Lower lobe of right lung (tissue), 2 donors: ENCODE results near the gene RAB10. TPM values are rescaled to one million over a fixed set of nuclear protein-coding genes. Genes with fewer than 3 reads are reported as not detected.
"Not testable (repeated sequence)": the region's sequence is repeated elsewhere in the genome, so short reads cannot be mapped to it uniquely, and the experiment has no call there.

Source experiments
- ATAC-seq, 2 donors: fragments of 200-7000 bp; cut with Tn5 transposase; one replicate each; pipeline ENCODE4 v1.9.1; 2020 to 2022; ENCODE audit warnings: mild to moderate bottlenecking in 2 of 2, moderate library complexity in 2 of 2
- DNase-seq: peaks from one replicate; pipeline ENCODE4 v3.0.0-alpha.2; 2020
- H3K27ac ChIP-seq: fragments of 200-600 bp; one replicate; pipeline ENCODE4 v1.8.0; 2022
- H3K27me3 ChIP-seq: fragments of 200-600 bp; one replicate; pipeline ENCODE4 v1.8.0; 2022; ENCODE audit warnings: low read depth
- H3K36me3 ChIP-seq: fragments of 200-600 bp; one replicate; pipeline ENCODE4 v1.8.0; 2022; ENCODE audit warnings: mild to moderate bottlenecking
- H3K4me1 ChIP-seq: fragments of 200-600 bp; one replicate; pipeline ENCODE4 v1.8.0; 2022
- H3K4me3 ChIP-seq: fragments of 200-600 bp; one replicate; pipeline ENCODE4 v1.8.0; 2022; ENCODE audit warnings: mild to moderate bottlenecking
- H3K9me3 ChIP-seq: fragments of 200-600 bp; one replicate; pipeline ENCODE4 v1.8.0; 2022
- CTCF ChIP-seq: fragments of 200-600 bp; IDR thresholded peaks from one replicate; pipeline ENCODE4 v1.8.0; 2022; ENCODE audit warnings: antibody characterized with exemption, mild to moderate bottlenecking
- intact Hi-C: fragments of 100-400 bp; cut with DNase I; formaldehyde crosslinking; loops from one replicate; pipeline ENCODE4 v1.11.0; 2022
- total RNA-seq: library from RNA; stranded (reverse); fragmentation: NEBNext Ultra II Directional; extraction: Animal tissue kit (Norgen Biotek cat#: 25700); gene quantifications from one replicate; pipeline ENCODE4 v1.2.1, GENCODE V29; 2021
- donor health status: DM: no; HTN: yes; CAD: no; lungs with severe emphysema.

The RAB10 gene
- total RNA-seq, 1 donor from 2014 or later = 113 TPM

DNA sequence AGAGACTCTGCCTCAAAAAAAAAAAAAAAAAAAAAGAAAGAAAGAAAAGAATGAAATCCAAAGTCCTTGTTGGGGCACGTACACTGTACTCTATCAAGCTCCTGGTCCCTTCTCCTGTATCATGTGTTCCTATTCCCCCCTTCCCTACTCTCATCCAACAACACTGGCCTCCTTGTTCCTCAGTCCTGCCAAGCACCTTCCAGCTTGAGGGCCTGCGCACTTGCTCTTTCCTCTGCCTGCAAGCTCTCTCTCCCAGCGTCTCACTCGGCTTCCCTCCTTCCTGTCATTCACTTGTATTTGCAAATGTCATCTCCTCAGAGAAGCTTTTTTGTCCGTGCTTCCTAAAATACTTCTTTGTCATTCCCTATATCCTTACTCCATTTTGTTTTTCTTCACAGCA is 40.8 kb upstream of the RAB10 start:
- TF ChIP-seq CTCF = no peak
- ATAC-seq (no peak), DNase-seq (no peak)
- Histone ChIP-seq H3K9me3 (no peaks in the 10 kb centered on the region), H3K27ac (no peak overlapping the region), H3K27me3 (no peaks in the 10 kb centered on the region), H3K4me3 (no peak overlapping the region), H3K36me3 (no peaks in the 10 kb centered on the region), H3K4me1 (peaks cover 6% of the 10 kb centered on the region)
- intact Hi-C loops = no loop called here

GRCh38 chr2:25994509-25994908 is 39.4 kb upstream of the RAB10 start:
- H3K4me1 ChIP-seq = peaks cover 7% of the 10 kb centered on the region
- no peaks in the 10 kb centered on the region for H3K9me3 ChIP-seq
- TF ChIP-seq CTCF = no peak
- ATAC-seq (peak; percentile 18 to 67), DNase-seq (no peak)
- H3K4me3 ChIP-seq = no peak overlapping the region
- no peak overlapping the region for H3K27ac ChIP-seq
- intact Hi-C loops = no loop called here
- H3K36me3 ChIP-seq = no peaks in the 10 kb centered on the region
- no peaks in the 10 kb centered on the region for H3K27me3 ChIP-seq

GRCh38 chr2:25996844-25997243 is 37.0 kb upstream of the RAB10 start:
- H3K9me3 ChIP-seq = no peaks in the 10 kb centered on the region
- no peak overlapping the region for H3K27ac ChIP-seq
- no peaks in the 10 kb centered on the region for H3K36me3 ChIP-seq
- DNase-seq (no peak), ATAC-seq (no peak)
- H3K27me3 ChIP-seq = no peaks in the 10 kb centered on the region
- H3K4me3 ChIP-seq = no peak overlapping the region
- intact Hi-C loops = no loop called here
- no peak for TF ChIP-seq CTCF
- H3K4me1 ChIP-seq = peaks cover 27% of the 10 kb centered on the region

DNA sequence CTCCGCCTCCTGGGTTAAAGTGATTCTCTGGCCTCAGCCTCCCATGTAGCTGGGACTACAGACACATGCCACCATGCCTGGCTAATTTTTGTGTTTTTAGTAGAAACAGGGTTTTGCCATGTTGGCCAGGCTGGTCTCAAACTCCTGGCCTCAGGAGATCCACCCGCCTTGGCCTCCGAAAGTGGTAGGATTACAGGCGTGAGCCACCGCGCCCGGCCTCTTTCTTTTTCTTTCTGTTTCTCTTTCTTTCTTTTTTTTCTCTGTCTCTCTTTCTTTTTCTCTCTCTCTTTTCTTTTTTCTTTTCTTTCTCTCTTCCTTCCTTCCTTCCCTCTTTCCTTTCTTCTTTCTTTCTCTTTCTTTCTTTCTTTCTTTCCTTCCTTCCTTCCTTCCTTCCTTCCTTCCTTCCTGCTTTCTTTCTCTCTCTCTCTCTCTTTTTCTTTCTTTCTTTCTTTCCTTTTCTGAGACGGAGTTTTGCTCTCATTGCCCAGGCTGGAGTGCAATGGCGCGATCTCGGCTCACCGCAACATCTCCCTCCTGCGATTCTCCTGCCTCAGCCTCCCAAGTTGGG is 35.0 kb upstream of the RAB10 start:
- H3K4me1 ChIP-seq = peaks cover 36% of the 10 kb centered on the region
- intact Hi-C loops, ATAC-seq, H3K27ac ChIP-seq, H3K36me3 ChIP-seq, H3K4me3 ChIP-seq, H3K27me3 ChIP-seq, H3K9me3 ChIP-seq, DNase-seq: not testable (repeated sequence)

DNA sequence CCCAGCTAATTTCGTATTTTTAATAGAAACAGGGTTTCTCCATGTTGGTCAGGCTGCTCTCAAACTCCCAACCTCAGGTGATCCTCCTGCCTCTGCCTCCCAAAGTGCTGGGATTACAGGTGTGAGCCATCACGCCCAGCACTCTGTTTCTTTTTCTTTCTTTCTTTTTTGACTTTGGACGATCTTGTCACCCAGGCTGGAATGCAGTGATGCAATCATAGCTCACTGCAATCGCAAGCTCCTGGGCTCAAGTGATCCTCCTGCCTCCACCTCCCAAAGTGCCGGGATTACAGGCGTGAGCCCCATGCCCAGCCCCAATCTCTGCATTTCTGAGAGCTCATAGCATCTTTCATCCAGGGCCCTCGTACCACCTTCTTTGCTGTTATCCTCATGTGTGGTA is 34.5 kb upstream of the RAB10 start:
- H3K9me3 ChIP-seq, DNase-seq, ATAC-seq, H3K27me3 ChIP-seq, H3K36me3 ChIP-seq, H3K27ac ChIP-seq, intact Hi-C loops, H3K4me3 ChIP-seq: not testable (repeated sequence)
- peaks cover 36% of the 10 kb centered on the region for H3K4me1 ChIP-seq

DNA sequence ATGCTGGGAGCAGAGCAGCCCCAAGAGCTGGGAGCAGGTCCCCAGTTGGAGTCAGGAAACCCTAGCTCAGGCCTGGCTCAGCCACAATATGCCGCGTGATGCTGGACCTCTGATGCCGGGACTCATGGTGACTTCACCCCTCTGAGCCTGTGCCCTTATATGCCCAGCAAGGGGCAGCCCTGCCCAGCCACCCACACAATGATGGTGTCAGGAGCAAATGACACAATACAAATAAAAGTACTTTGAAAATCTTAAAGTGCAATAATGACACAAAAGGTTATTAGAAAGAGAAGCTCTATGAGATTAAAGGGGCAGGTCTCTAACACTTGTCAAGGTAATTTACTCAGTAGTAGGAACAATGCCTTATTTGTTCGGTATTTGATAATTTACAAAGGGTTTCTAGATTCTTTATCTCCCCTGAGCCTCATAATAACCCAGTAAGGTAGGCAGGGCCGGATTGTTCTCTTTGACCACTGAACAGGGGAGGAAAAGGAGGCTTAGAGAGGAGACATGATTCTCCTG is 33.3 kb upstream of the RAB10 start:
- H3K4me3 ChIP-seq = no peak overlapping the region
- H3K36me3 ChIP-seq = no peaks in the 10 kb centered on the region
- H3K4me1 ChIP-seq = peaks cover 36% of the 10 kb centered on the region
- H3K9me3 ChIP-seq = no peaks in the 10 kb centered on the region
- no peaks in the 10 kb centered on the region for H3K27me3 ChIP-seq
- ATAC-seq (peak; percentile 50 to 75), DNase-seq (peak; percentile 80)
- no peak for TF ChIP-seq CTCF
- intact Hi-C loops = no loop called here
- H3K27ac ChIP-seq = no peak overlapping the region
